ENCODE measurements around the gene TPD52L2.
"Not testable (repeated sequence)": the region's sequence is repeated elsewhere in the genome, so short reads cannot be mapped to it uniquely, and the experiment has no call there.

Gene TPD52L2

DNA sequence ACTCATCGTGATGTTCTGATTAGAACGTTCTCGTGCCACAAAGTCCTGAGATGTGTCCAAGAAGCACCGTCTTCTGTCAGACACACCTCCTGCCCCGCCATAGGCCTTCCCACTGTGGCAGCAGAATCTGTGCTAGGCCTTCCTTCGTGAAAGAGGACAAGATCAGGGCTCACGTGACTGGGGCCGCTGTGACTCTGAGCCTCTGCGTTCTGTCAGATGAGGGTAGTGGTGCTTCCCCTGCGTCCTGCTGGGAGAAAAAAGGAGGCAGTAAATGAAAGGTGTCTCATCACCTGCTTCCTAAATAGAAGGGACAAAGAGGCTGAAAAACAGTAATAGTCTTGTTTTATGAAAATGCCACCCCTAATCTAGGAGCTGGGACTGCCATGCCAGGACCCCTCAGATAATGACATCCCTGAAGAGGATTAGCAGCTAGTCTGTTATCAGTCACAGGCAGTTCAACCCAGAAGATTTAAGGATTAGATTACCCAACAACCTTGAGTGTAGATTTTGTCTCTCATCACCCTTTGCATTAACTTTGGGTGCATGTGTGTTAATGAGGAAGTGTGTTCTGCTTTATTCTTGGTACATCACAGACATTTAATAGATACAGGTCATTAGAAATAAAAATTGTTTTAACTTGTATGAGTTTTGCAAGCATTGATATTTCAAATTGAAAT lies 34.0 kb downstream of the TPD52L2 start:
- no peak for DNase-seq

GRCh38 chr20:63900413-63900812 lies 35.3 kb downstream of the TPD52L2 start:
- no peak for DNase-seq

GRCh38 chr20:63903796-63904561 lies 38.9 kb downstream of the TPD52L2 start:
- no peak for DNase-seq

GRCh38 chr20:63908008-63908682 lies 43.1 kb downstream of the TPD52L2 start:
- DNase-seq = no peak

DNA sequence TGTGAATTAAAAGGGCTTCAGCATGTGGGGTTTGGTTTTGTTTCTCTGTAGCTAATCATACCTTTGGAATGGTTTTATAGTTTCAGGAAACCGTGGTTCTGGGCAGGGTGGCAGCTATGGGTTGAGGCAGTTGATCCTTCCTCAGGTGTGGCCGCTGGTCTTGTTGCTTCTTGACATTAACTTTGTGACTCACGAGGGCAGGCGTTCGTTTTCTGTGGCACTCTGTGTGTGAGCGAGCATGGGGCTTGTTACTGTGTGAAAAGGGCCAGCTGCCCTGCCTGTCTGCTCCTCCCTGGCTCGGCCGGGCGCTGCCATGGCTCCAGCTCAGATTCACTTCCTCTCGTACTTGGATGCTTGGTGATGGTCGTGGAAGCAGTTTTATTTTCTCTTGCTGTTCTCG lies 46.1 kb downstream of the TPD52L2 start:
- DNase-seq = no peak

DNA sequence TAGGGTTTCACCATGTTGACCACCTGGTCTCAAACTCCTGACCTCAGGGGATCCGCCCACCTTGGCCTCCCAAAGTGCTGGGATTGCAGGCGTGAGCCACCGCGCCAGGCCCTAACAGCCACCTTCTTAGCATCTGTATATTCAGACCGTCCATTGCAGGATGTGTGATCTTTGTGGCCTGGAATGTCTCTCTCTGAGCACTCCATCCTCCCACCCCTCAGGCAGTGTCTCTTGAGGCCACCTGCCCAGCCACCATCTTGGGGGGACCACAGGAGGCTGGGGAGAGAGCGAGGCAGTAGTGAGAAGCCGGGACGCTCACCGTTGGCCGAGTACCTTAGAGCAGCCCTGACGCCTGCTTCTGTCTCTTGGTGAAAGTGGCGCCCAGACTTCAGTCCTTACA lies 48.7 kb downstream of the TPD52L2 start:
- DNase-seq = no peak

DNA sequence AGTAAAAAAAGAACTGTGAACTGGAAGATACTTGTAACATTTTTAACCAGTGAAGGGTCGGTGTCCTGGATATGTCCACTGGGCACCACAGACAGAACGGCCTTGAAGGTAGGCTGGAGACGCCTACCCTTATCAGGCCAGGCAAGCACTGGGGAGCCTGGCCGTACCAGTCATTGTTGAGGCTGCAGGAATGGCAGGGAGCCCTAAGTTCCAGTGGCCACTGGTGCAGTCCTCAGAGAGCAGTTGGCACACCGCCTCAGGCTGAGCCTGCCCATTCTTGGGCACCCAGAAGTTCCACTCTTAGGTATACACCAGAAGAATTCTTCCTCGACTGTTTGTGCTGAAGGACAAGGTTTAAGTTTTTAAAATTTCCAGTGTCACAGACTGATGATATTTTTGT lies 50.4 kb downstream of the TPD52L2 start:
- no peak for DNase-seq

DNA sequence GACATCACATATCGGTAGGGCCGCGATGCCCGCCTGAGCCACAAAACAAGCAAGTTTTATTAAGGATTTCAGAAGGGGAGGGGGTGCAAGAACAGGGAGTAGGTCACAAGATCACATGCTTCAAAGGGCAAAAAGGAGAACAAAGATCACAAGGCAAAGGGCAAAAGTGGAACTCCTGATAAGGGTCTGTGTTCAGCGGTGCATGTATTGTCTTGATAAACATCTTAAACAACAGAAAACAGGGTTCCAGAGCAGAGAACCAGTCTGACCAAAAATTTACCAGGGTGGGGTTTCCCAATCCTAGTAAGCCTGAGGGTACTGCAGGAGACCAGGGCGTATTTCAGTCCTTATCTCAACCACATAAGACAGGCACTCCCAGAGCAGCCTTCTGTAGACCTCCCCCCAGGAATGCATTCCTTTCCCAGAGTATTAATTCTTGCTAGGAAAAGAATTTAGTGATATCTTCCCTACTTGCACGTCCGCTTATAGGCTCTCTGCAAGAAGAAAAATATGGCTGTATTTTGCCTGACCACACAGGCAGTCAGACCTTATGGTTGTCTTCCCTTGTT lies 51.4 kb downstream of the TPD52L2 start:
- DNase-seq = not testable (repeated sequence)

- DNase-seq = no peak
These were observed 52.7 kb downstream of the TPD52L2 start for GRCh38 chr20:63917811-63918210.

DNA sequence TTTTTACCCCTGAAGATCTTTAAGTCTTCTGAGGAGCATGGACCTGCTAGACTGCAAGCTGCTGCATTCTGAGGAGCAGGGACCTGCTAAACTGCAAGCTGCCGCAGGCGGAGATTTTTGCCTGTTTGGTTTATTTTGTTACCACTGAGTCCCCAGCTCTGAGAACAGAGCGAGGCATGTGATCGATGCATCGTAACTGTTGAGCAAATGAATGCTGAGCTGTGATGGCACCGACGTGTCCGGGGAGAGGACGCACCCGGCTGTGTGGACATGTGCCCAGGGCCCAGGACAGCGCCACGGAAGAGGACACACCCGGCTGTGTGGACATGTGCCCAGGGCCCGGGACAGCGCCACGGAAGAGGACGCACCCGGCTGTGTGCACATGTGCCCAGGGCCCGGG lies 54.1 kb downstream of the TPD52L2 start:
- DNase-seq = no peak

- DNase-seq = no peak
These were observed 55.2 kb downstream of the TPD52L2 start for GRCh38 chr20:63920226-63920625.

GRCh38 chr20:63923651-63924050 lies 58.6 kb downstream of the TPD52L2 start:
- no peak for DNase-seq

DNA sequence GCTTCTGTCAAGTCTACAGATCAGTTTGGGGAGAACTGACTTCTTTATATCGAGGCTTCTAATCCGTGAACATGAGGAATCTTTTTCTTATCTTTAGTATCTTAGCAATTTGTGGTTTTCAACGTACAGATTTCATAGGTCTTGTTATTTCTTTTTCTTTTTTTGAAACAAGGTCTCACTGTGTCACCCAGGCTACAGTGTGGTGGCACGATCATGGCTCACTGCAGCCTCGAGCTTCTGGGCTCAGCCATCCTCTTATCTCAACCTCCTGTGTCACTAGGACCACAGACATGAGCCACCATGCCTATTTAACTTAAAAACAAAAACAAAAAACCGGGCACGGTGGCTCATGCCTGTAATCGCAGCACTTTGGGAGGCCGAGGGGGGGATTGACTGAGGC lies 59.2 kb downstream of the TPD52L2 start:
- no peak for DNase-seq

DNA sequence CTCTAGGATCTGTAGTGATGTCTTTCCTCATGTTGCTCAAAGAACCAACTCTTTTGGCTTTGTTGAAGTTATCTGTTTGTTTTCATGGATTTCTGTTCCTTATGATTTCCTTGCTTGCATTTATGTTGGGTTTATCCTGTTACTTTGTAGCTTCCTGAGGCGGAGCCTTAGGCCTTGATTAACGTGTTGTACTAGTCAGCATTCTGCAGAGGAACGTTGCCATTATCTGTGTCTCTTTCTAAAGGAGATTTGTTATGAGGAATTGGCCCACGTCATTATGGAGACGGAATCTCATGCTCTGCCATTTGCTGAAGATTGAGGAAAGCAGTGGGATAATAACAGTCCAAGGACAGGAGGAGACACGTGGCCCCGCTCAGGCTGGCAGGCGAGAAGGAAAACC lies 61.2 kb downstream of the TPD52L2 start:
- no peak for DNase-seq

GRCh38 chr20:63929071-63929470 lies 64.0 kb downstream of the TPD52L2 start:
- no peak for DNase-seq

GRCh38 chr20:63929473-63929883 lies 64.4 kb downstream of the TPD52L2 start:
- not testable (repeated sequence) for DNase-seq

- no peak for DNase-seq
These were observed 66.0 kb downstream of the TPD52L2 start for GRCh38 chr20:63930971-63931553.

DNA sequence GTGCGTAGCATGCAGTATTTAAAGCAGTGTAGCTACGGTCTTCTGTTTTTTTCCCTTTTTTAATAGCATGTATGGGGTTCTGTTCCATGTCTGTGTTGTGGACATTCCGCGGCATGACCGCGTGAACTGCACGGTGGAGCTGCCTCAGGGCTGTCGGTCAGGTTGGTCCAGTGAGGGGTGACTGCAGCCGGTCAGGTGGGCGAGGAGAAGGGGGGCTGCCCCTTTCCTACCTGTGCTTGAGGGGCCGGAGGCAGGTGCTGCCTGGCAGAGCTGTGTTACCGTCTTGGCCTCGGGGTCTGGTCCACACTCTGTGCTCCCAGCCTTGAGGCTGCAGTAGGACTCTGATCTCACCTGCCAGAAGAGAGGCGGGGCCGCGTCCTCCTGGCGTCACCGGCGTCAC lies 66.7 kb downstream of the TPD52L2 start:
- DNase-seq = no peak

DNA sequence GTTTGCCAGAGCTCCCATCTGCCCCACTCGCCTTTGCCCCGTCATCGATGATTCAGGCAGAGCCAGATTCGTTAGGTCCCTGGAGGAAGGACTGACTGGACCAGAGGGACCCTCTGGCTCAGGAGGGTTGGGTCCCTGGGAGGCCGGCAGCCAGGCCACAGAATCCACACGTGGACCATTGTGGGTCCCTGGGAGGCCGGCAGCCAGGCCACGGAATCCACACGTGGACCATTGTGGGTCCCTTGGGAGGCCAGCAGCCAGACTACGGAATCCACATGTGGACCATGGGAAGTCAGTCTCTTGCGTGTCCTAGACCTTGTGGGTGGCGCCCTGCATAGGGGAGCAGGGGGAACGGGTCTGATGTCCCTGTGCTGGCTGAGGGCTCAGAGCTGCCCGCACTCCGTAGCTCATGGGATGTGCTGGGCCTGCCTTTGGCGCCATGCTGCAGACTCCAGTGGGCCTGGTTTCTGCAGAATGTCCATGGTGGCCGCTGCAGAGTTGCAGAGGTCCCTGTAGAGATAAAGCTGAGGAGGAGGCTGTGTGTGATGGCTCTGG lies 67.6 kb downstream of the TPD52L2 start:
- DNase-seq = no peak

GRCh38 chr20:63933646-63934045 lies 68.6 kb downstream of the TPD52L2 start:
- no peak for DNase-seq

DNA sequence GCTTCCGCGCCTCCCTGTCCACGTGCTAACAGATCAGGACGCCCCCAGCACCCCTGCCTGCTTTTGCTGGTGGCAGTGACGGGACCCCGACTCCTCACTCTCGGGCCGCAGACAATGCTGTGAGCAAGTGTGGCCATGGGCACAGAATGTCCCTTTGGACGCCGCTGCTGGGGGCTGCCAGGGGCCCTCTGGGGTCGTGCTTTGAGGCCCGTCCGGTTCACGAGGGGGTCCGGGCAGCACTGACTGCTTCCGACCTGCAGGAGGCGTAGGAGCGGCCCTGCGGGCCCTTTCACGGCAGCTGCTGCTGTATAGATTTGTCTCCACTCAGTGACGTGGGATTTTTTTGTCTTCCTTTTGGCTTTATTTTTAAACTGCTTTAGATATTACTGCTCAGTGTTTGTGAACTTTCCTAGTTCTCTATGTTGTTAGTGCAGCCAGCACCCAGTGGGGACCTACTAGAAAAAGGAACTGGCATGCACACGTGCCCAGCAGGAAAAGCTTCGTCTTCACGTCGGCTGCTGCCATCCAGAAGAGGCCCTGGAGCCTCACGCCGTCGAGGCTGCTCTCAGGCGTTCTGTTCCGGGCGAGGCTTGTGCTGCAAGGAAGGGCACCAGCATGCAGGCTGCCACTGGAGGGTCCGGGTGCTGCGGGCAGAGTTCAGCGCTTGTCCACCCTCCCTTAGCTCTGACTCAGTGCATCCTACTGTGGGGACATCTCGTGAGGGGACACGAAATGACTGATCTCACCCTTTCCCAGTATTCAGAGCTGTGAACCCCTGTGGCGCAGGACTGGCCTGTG lies 69.4 kb downstream of the TPD52L2 start:
- no peak for DNase-seq

- no peak for DNase-seq
These were observed 70.4 kb downstream of the TPD52L2 start for GRCh38 chr20:63935447-63935846.
